Measurements from ENCODE around the gene ARMH3. TPM values are rescaled to one million over a fixed set of nuclear protein-coding genes. Genes with fewer than 3 reads are reported as not detected.

Gene ARMH3
- total RNA-seq, 2 donors from 2014 or later = 5.6 to 8.3 TPM

GRCh38 chr10:101956898-101957297, 99.1 kb downstream of the ARMH3 start:
- H3K9me3 ChIP-seq = no peaks in the 10 kb centered on the region
- H3K27ac ChIP-seq = no peak overlapping the region
- TF ChIP-seq POLR2A (IDR thresholded peaks at IDR 0.05) = no peak
- TF ChIP-seq CTCF (IDR thresholded peaks at IDR 0.05) = no peak
- intact Hi-C loops (cut with DNase I) = no loop called here
- H3K4me1 ChIP-seq = peaks cover 18% of the 10 kb centered on the region
- DNase-seq (no peak), ATAC-seq (no peak)
- peaks cover 0 to 3% of the 10 kb centered on the region in 2 donors for H3K36me3 ChIP-seq (replicated peaks in 1 of 2; ENCODE audit: insufficient read depth in 1 of 2, low read depth in 2 of 2)
- WGBS, 2 donors = 100% methylated on average over 1 of the region's 1 CpG
- no peak overlapping the region for H3K4me3 ChIP-seq
- H3K27me3 ChIP-seq = no peaks in the 10 kb centered on the region

- 94 to 100% methylated on average over 1 of the region's 1 CpG for WGBS, 2 donors
- ATAC-seq (no peak), DNase-seq (no peak)
- Histone ChIP-seq H3K4me3 (no peak overlapping the region), H3K9me3 (no peaks in the 10 kb centered on the region), H3K36me3 (replicated peaks in 1 of 2; ENCODE audit: insufficient read depth in 1 of 2, low read depth in 2 of 2) (peaks cover 0 to 6% of the 10 kb centered on the region in 2 donors), H3K4me1 (peaks cover 10% of the 10 kb centered on the region), H3K27me3 (no peaks in the 10 kb centered on the region), H3K27ac (no peak overlapping the region)
- intact Hi-C loops (cut with DNase I) = no loop called here
- TF ChIP-seq CTCF (IDR thresholded peaks at IDR 0.05) = no peak
- TF ChIP-seq POLR2A (IDR thresholded peaks at IDR 0.05) = no peak
Observed at GRCh38 chr10:101956117-101956516, 99.9 kb downstream of the ARMH3 start.

- Histone ChIP-seq H3K36me3 (replicated peaks in 1 of 2; ENCODE audit: insufficient read depth in 1 of 2, low read depth in 2 of 2) (peaks cover 0 to 6% of the 10 kb centered on the region in 2 donors), H3K27me3 (no peaks in the 10 kb centered on the region)
- 85 to 97% methylated on average over 2 of the region's 2 CpGs for WGBS, 2 donors
Observed at GRCh38 chr10:101952191-101952590, 103.8 kb downstream of the ARMH3 start.

GRCh38 chr10:101950213-101950612, 105.8 kb downstream of the ARMH3 start:
- H3K27ac ChIP-seq = no peak overlapping the region
- no peak overlapping the region for H3K4me3 ChIP-seq
- no peaks in the 10 kb centered on the region for H3K9me3 ChIP-seq
- H3K4me1 ChIP-seq = no peaks in the 10 kb centered on the region
- TF ChIP-seq CTCF (IDR thresholded peaks at IDR 0.05) (no peak), POLR2A (IDR thresholded peaks at IDR 0.05) (no peak)
- intact Hi-C loops (cut with DNase I) = no loop called here
- no peak for ATAC-seq
- no peaks in the 10 kb centered on the region for H3K27me3 ChIP-seq
- H3K36me3 ChIP-seq (replicated peaks in 1 of 2; ENCODE audit: insufficient read depth in 1 of 2, low read depth in 2 of 2) = peaks cover 0 to 4% of the 10 kb centered on the region in 2 donors
- no peak for DNase-seq

More at GRCh38 chr10:101952191-101952590, 103.8 kb downstream of the ARMH3 start:
- no peaks in the 10 kb centered on the region for H3K4me1 ChIP-seq
- ATAC-seq (no peak), DNase-seq (no peak)
- no peaks in the 10 kb centered on the region for H3K9me3 ChIP-seq
- intact Hi-C loops (cut with DNase I) = no loop called here
- H3K27ac ChIP-seq = no peak overlapping the region
- no peak overlapping the region for H3K4me3 ChIP-seq
- TF ChIP-seq CTCF (IDR thresholded peaks at IDR 0.05) (no peak), POLR2A (IDR thresholded peaks at IDR 0.05) (no peak)

GRCh38 chr10:101941871-101942270, 114.1 kb downstream of the ARMH3 start:
- Histone ChIP-seq H3K27me3 (no peaks in the 10 kb centered on the region), H3K9me3 (no peaks in the 10 kb centered on the region), H3K27ac (no peak overlapping the region), H3K4me1 (no peaks in the 10 kb centered on the region), H3K4me3 (no peak overlapping the region), H3K36me3 (replicated peaks in 1 of 2; ENCODE audit: insufficient read depth in 1 of 2, low read depth in 2 of 2) (no peaks in the 10 kb centered on the region)
- intact Hi-C loops (cut with DNase I) = no loop called here
- DNase-seq = no peak
- WGBS, 2 donors = 59 to 61% methylated on average over 1 of the region's 1 CpG
- no peak for ATAC-seq
- TF ChIP-seq POLR2A (IDR thresholded peaks at IDR 0.05) (no peak), CTCF (IDR thresholded peaks at IDR 0.05) (no peak)

All from body of pancreas (tissue), 4 donors.